Activated CD4-positive, CD25-positive, alpha-beta regulatory T cell treated with anti-CD3 and anti-CD28 coated beads, Interleukin-2, amount 50 U/mL, for 72 hours (primary cell): ENCODE data around the gene ERCC6.

Source experiments
- DNase-seq: peaks from one replicate; pipeline ENCODE4 v3.0.0; 2021

ERCC6 gene

GRCh38 chr10:49543604-49544003 lies 4.7 kb upstream of the ERCC6 start:
- DNase-seq: no peak

DNA sequence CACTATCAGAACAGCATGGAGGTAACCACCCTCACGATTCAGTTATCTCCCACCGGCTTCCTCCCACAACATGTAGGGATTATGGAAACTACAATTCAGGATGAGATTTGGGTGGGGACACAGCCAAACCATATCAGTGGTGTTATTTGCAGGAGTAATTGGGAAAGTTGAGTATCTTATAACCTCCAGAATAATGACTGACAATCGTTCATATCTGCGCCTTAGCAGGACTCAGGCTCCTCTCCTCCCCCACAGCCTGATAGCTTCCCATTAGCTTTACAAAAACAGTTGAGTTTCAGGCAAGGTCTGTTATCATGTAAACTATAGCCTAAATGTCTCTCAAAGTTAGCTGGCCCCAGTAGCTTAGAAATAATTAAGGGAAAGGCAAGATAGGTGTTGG lies 3.4 kb upstream of the ERCC6 start:
- DNase-seq: no peak

DNA sequence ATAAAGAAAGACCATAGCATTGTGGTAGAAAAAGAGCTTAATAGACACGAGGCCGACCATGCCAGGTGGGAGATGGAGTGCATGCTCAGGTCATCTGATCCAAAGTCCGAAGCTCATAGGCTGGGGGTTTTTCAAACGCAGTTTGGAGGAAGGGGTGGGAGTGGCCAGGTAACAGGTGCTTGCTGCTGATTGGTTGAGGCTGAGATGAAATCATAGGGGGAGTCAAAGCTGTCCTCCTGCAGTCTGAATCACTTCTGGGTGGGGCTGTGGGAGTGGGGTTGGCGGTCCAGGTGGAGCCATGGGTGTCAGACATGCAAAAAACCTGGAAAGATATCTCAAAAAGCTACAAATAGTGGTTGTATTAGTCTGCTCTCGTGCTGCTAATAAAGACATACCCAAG lies 2.8 kb upstream of the ERCC6 start:
- DNase-seq: no peak

DNA sequence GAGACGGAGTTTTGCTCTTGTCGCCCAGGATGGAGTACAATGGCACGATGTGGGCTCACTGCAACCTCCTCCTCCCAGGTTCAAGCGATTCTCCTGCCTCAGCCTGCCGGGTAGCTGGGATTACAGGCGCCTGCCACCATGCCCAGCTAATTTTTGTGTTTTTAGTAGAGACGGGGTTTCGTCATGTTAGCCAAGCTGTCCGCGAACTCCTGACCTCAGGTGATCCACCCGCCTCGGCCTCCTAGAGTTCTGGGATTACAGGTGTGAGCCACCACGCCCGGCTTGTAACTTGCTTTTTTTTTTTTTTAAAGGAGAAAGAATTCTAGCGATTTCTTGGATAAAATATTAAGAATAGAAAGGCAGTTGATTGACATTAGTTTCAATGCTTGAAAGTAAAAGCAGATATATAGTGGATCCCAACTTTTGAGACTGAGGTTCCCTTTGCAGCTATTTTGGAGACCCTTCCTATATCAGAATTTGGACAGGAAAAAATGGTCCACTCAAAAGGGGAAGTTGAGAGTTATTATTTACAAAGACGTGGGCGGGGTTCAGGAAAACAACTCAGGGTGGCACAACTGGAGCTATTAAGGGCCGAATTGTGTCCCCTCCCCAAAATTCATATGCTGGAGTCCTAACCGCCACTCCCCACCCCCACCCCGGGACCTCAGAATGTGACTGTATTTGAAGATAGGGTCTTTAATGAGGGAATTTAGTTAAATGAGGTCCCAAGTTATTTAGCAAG lies 1.3 kb upstream of the ERCC6 start:
- no peak for DNase-seq

DNA sequence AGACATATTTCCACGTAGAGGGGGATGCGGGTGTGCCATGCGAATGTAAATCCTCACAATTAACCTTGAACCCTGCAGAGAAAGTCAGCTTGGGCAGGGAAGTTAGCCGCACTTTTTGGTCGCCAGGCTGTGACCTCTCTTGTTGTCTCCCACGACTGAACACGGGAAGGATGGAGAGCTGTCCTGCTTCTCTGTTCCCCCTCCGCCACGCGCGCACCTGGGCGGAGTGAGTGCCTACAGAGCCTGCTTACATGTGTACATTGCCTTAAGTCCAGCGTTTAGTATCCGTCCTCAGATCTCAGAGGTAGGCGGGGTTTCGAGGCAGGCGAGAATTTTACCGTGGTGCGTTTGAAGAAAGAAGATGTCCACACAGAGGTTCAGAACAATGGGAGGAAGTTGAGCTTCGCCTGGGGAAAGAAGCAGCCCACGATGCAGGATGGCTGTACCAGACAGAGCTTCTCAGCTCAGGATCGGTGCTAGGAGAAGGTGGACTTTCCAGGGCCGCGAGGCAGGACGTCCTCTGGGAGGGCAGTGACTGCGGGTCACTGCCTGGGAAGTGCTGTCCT lies 482 bp upstream of the ERCC6 start:
- DNase-seq: peak; percentile 64

DNA sequence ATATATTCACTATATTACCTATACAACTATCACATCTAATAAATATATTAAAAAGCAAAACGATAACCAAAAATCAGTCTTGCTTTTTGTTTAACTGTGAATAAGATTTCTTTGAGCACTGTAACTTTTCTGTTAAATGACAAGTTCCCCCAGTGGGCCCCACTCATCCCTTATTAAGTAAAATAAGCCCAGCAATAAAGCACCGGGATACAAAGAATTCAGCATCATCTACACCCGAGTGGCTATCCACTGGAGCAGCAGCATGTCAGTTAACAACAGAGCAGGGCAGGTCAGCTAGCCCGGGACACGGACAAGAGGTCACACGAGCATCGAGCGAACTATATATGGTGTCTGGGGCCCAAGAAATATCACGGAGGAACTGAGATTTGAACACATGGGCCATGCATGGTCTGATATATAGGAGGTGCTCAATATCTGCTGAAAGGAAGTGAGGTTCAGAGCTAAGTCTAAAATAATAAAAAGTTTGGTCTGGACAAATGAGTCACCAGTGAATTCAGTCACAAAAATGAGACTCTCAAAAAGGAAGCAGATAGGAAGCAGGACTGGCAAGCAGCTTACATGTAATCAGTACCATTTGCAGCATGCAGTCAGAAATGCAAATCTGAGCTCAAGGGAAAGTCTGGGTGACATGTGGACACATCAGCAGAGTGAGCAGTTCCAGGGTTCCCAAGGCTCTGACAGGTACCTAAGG lies 4.1 kb downstream of the ERCC6 start:
- no peak for DNase-seq

DNA sequence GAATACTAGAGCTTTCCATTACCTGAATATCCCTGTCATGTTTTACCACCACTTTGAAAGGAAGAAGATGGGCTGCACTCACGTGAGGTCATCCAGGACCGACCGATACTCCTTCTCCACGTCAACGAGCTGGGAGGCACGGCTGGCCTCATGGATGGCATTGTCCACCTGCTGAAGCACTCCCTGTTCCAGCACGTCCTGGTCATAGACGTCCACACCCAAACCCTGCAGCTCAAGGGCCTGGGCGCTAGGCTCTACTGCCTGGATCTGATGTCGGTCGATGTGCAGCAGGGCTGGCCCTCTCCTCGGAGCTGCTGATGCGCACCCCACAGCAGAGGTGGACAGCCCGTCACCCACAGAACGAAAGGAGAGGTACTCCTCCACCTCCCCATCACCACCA lies 6.5 kb downstream of the ERCC6 start:
- no peak for DNase-seq

- DNase-seq: no peak
Observed at GRCh38 chr10:49528977-49529506, 9.9 kb downstream of the ERCC6 start.

DNA sequence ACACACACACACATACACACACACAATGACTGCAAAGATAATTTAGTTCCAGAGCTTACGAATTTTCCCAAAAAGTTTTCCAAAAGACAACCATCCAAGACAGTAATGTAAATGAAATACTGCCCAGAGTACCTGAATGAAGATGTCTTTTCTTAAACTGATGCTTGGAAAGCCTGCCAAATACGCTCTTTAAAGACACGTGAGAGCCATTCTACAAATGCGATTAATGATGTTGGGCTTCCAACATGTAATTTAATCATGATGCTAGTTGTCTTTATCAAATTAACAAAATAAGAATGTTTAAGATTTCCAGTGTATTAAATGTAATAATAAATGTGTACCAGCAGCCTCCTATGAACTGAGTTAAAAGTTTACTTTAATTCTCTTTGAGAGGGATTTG lies 11.1 kb downstream of the ERCC6 start:
- DNase-seq: no peak

- no peak for DNase-seq
Observed at GRCh38 chr10:49527061-49527460, 11.9 kb downstream of the ERCC6 start.

DNA sequence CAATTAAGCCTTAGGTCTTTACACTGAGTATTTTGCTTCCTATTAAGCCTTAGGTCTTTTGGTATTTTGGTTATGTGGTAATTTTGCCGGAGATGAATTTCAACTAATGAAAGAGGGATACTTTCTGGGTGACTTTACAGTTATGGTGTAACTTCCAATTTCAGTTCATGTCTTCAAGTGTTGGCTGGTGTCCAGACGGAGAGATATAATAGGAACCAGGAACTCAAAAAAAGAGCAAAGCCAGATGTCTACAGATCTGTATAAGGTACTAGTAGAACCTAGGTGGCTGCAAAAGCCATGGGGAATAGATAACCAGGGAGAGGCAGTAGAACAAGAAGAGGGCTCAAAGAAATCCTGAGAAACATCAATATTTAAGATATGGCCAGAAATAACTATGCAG lies 12.3 kb downstream of the ERCC6 start:
- no peak for DNase-seq

- DNase-seq: no peak
Observed at GRCh38 chr10:49524496-49524895, 14.4 kb downstream of the ERCC6 start.

DNA sequence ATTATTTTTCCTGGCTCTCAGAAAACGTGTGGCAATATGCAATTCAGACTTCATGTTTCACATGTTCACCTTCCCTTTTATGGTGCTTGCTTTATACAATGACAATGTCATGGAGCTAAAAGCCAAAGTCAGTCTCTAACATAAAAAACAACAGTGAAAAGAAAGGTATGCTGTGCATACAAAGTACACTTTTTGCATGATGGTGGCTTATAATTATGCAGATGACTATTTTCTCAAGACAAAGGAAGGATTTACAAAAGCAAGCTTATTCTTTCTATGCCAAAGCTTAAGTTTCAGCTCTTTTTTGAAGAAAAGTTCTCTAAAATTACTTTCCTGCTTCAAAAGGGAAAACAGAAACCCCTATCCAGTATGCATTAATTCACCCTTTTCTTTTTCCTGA lies 15.6 kb downstream of the ERCC6 start:
- no peak for DNase-seq

DNA sequence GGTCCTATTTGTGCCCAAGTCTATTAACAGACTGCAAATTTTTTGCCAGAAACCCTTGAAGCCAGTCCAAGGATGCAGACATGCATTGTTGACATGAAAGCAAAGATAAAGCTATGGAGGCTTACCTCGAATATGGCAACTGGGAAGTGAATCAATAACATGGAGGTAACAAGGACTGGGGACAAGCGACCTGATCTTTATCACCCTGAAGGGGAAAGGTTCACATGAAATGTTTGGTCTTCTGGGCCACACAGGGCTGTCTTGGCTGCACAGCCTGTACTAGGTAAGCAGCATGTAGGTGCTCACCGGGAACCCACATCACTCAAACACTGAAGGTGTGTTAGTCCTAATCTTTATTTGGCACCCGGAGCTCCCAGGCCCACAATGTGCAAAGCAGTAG lies 17.9 kb downstream of the ERCC6 start:
- no peak for DNase-seq

GRCh38 chr10:49520122-49520775 lies 18.7 kb downstream of the ERCC6 start:
- DNase-seq: no peak

- no peak for DNase-seq
Observed at GRCh38 chr10:49519717-49520116, 19.2 kb downstream of the ERCC6 start.

- DNase-seq: no peak
Observed at GRCh38 chr10:49518982-49519578, 19.8 kb downstream of the ERCC6 start.

- no peak for DNase-seq
Observed at GRCh38 chr10:49518566-49518965, 20.4 kb downstream of the ERCC6 start.

DNA sequence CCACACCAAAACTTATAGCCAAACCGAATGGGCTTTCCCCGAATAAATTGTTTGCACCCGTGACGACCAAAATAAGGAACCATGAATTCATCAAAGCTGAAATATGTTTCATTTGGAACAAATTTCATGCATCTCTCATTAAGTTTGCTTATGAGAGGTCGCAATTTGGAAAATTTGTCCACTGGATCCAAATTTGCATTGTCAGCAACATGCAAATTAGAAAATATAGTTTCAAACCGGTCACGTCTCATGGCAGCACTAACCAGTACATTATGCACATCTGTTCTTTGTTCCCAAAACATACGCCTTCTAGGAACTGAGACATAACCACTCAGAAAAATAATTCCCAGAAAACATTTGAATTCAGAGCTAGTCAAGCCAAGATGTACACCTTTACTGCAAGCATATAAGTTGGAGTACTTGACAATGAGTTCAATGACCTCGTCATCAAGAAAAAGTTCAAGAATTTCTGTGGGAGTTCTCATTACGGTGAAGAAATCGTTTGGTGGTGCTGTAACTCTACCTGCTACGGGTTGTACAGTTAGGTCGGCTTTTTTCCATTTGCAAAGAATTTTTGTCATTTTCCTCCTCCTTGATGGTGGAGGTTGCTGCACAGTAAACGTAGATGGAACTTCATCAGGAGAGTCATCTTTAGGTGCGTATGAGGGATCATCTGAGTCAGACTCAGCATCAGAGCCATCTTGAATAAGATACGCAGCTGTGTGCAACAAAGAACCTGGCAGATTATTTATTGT lies 22.5 kb downstream of the ERCC6 start:
- DNase-seq: no peak

- DNase-seq: no peak
Observed at GRCh38 chr10:49512121-49512809, 26.7 kb downstream of the ERCC6 start.

GRCh38 chr10:49509771-49510303 lies 29.1 kb downstream of the ERCC6 start:
- no peak for DNase-seq
